ENCODE results near the gene SMG7.

The SMG7 gene

GRCh38 chr1:183463566-183463965 lies 8.7 kb upstream of the SMG7 start:
- no peak overlapping the region for H3K4me3 ChIP-seq (ENCODE audit: low read depth, low read length, poor library complexity, severe bottlenecking)

GRCh38 chr1:183466781-183467180 lies 5.5 kb upstream of the SMG7 start:
- H3K27ac ChIP-seq (ENCODE audit: low read depth, low read length, poor library complexity, severe bottlenecking): no peak overlapping the region
- H4K20me1 ChIP-seq (ENCODE audit: insufficient read depth, low read length): no peaks in the 10 kb centered on the region
- H3K9me3 ChIP-seq (ENCODE audit: low read length): no peaks in the 10 kb centered on the region
- H3K4me2 ChIP-seq (ENCODE audit: low read length): no peak overlapping the region
- no peak for TF ChIP-seq EZH2 (IDR thresholded peaks at IDR 0.05; ENCODE audit: borderline replicate concordance, low read length)
- TF ChIP-seq, protein P1, sequence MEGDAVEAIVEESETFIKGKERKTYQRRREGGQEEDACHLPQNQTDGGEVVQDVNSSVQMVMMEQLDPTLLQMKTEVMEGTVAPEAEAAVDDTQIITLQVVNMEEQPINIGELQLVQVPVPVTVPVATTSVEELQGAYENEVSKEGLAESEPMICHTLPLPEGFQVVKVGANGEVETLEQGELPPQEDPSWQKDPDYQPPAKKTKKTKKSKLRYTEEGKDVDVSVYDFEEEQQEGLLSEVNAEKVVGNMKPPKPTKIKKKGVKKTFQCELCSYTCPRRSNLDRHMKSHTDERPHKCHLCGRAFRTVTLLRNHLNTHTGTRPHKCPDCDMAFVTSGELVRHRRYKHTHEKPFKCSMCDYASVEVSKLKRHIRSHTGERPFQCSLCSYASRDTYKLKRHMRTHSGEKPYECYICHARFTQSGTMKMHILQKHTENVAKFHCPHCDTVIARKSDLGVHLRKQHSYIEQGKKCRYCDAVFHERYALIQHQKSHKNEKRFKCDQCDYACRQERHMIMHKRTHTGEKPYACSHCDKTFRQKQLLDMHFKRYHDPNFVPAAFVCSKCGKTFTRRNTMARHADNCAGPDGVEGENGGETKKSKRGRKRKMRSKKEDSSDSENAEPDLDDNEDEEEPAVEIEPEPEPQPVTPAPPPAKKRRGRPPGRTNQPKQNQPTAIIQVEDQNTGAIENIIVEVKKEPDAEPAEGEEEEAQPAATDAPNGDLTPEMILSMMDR (IDR thresholded peaks at IDR 0.05; ENCODE audit: low read length): no peak
- no peaks in the 10 kb centered on the region for H3K9me2 ChIP-seq (ENCODE audit: low read depth, low read length)
- no peaks in the 10 kb centered on the region for H3F3A ChIP-seq (ENCODE audit: insufficient read depth, low read length)
- H2AFZ ChIP-seq (ENCODE audit: low read length): no peak overlapping the region
- no peak overlapping the region for H3K4me3 ChIP-seq (ENCODE audit: low read depth, low read length, poor library complexity, severe bottlenecking)
- peaks cover 10% of the 10 kb centered on the region for H3K4me1 ChIP-seq (ENCODE audit: insufficient read depth, low read length, severe bottlenecking)
- no peaks in the 10 kb centered on the region for H3K27me3 ChIP-seq (ENCODE audit: insufficient read depth, low read length)
- no peaks in the 10 kb centered on the region for H3K79me2 ChIP-seq (ENCODE audit: insufficient read depth, low read length)
- H3K9ac ChIP-seq (ENCODE audit: low read length): no peak overlapping the region
- H3K36me3 ChIP-seq (ENCODE audit: insufficient read depth, low read length): no peaks in the 10 kb centered on the region

More at GRCh38 chr1:183463566-183463965, 8.7 kb upstream of the SMG7 start:
- no peaks in the 10 kb centered on the region for H3K27me3 ChIP-seq (ENCODE audit: insufficient read depth, low read length)
- no peaks in the 10 kb centered on the region for H4K20me1 ChIP-seq (ENCODE audit: insufficient read depth, low read length)
- no peak overlapping the region for H3K27ac ChIP-seq (ENCODE audit: low read depth, low read length, poor library complexity, severe bottlenecking)
- no peaks in the 10 kb centered on the region for H3K9me3 ChIP-seq (ENCODE audit: low read length)
- H3K4me1 ChIP-seq (ENCODE audit: insufficient read depth, low read length, severe bottlenecking): no peaks in the 10 kb centered on the region
- no peaks in the 10 kb centered on the region for H3F3A ChIP-seq (ENCODE audit: insufficient read depth, low read length)
- no peak overlapping the region for H2AFZ ChIP-seq (ENCODE audit: low read length)
- H3K36me3 ChIP-seq (ENCODE audit: insufficient read depth, low read length): no peaks in the 10 kb centered on the region
- no peak overlapping the region for H3K9ac ChIP-seq (ENCODE audit: low read length)
- no peaks in the 10 kb centered on the region for H3K9me2 ChIP-seq (ENCODE audit: low read depth, low read length)
- no peaks in the 10 kb centered on the region for H3K79me2 ChIP-seq (ENCODE audit: insufficient read depth, low read length)
- H3K4me2 ChIP-seq (ENCODE audit: low read length): no peak overlapping the region
- no peak for TF ChIP-seq EZH2 (IDR thresholded peaks at IDR 0.05; ENCODE audit: borderline replicate concordance, low read length)
- TF ChIP-seq, protein P1 (IDR thresholded peaks at IDR 0.05; ENCODE audit: low read length): no peak

DNA sequence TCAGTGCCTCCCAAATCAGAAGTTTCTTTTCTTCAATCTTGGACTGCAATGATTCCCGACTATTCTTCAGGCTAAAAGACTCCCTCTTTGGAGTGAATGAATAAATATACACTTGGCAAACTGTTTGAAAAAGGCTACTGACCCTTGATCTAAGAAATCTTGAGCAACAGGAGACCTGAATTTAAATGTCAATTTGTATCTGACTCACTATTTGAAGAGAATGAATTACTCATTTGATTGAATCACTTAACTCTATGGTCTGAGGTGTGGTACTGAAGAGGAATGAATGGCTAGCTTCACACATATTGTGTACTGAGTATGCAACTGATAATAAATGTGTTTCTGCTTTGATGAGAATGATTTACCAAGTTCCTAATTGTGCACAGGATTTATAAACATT lies 4.6 kb upstream of the SMG7 start:
- H3K4me3 ChIP-seq (ENCODE audit: low read depth, low read length, poor library complexity, severe bottlenecking): no peak overlapping the region
- no peaks in the 10 kb centered on the region for H3K27me3 ChIP-seq (ENCODE audit: insufficient read depth, low read length)
- no peaks in the 10 kb centered on the region for H4K20me1 ChIP-seq (ENCODE audit: insufficient read depth, low read length)
- H2AFZ ChIP-seq (ENCODE audit: low read length): no peak overlapping the region
- H3K79me2 ChIP-seq (ENCODE audit: insufficient read depth, low read length): peaks cover 4% of the 10 kb centered on the region; the same call in 1 of the 2 replicates
- no peak overlapping the region for H3K9ac ChIP-seq (ENCODE audit: low read length)
- no peaks in the 10 kb centered on the region for H3F3A ChIP-seq (ENCODE audit: insufficient read depth, low read length)
- no peak for TF ChIP-seq EZH2 (IDR thresholded peaks at IDR 0.05; ENCODE audit: borderline replicate concordance, low read length)
- TF ChIP-seq, protein P1 (IDR thresholded peaks at IDR 0.05; ENCODE audit: low read length): no peak
- no peaks in the 10 kb centered on the region for H3K36me3 ChIP-seq (ENCODE audit: insufficient read depth, low read length)
- H3K9me3 ChIP-seq (ENCODE audit: low read length): no peaks in the 10 kb centered on the region
- peaks cover 10% of the 10 kb centered on the region for H3K4me1 ChIP-seq (ENCODE audit: insufficient read depth, low read length, severe bottlenecking)
- H3K4me2 ChIP-seq (ENCODE audit: low read length): no peak overlapping the region
- H3K9me2 ChIP-seq (ENCODE audit: low read depth, low read length): no peaks in the 10 kb centered on the region
- no peak overlapping the region for H3K27ac ChIP-seq (ENCODE audit: low read depth, low read length, poor library complexity, severe bottlenecking)
